Measurements from ENCODE around the gene C3orf49.

C3orf49 gene

GRCh38 chr3:63819151-63819398, at the start of gene C3orf49:
Gene C3orf49, plus strand, starts transcription at chr3:63819299. Its CDS starts 173 bp downstream, at chr3:63819472.
- no peak for DNase-seq

GRCh38 chr3:63774781-63775180, 44.3 kb upstream of the C3orf49 start:
- no peak for DNase-seq

GRCh38 chr3:63779227-63779626, 39.9 kb upstream of the C3orf49 start:
- DNase-seq: no peak

GRCh38 chr3:63791974-63792373, 27.1 kb upstream of the C3orf49 start:
- DNase-seq: no peak

GRCh38 chr3:63795438-63795837, 23.7 kb upstream of the C3orf49 start:
- DNase-seq: no peak

GRCh38 chr3:63798544-63798943, 20.6 kb upstream of the C3orf49 start:
- DNase-seq: no peak

GRCh38 chr3:63798949-63799348, 20.1 kb upstream of the C3orf49 start:
- no peak for DNase-seq

GRCh38 chr3:63800097-63800496, 19.0 kb upstream of the C3orf49 start:
- DNase-seq: no peak

- DNase-seq: no peak
These were observed 15.2 kb upstream of the C3orf49 start for GRCh38 chr3:63803911-63804310.

GRCh38 chr3:63807961-63808565, 11.0 kb upstream of the C3orf49 start:
- DNase-seq: no peak

GRCh38 chr3:63808633-63809032, 10.5 kb upstream of the C3orf49 start:
- no peak for DNase-seq

- DNase-seq: no peak
These were observed 9.5 kb upstream of the C3orf49 start for GRCh38 chr3:63809607-63810006.

GRCh38 chr3:63814237-63814636, 4.9 kb upstream of the C3orf49 start:
- no peak for DNase-seq

GRCh38 chr3:63817225-63817624, 1.9 kb upstream of the C3orf49 start:
- DNase-seq: no peak

GRCh38 chr3:63818282-63819150, 583 bp upstream of the C3orf49 start:
- DNase-seq: peak; percentile 59 to 70

- DNase-seq: no peak
These were observed 5.2 kb downstream of the C3orf49 start for GRCh38 chr3:63824309-63824708.

GRCh38 chr3:63830526-63830925, 11.4 kb downstream of the C3orf49 start:
- DNase-seq: no peak

GRCh38 chr3:63832395-63832794, 13.3 kb downstream of the C3orf49 start:
- no peak for DNase-seq

- DNase-seq: no peak
These were observed 22.6 kb downstream of the C3orf49 start for GRCh38 chr3:63841704-63842103.

- no peak for DNase-seq
These were observed 23.0 kb downstream of the C3orf49 start for GRCh38 chr3:63842127-63842526.

GRCh38 chr3:63845215-63845614, 26.1 kb downstream of the C3orf49 start:
- DNase-seq: no peak

GRCh38 chr3:63847718-63848450, 28.8 kb downstream of the C3orf49 start:
- DNase-seq: no peak

- no peak for DNase-seq
These were observed 30.1 kb downstream of the C3orf49 start for GRCh38 chr3:63849175-63849574.

- no peak for DNase-seq
These were observed 32.2 kb downstream of the C3orf49 start for GRCh38 chr3:63851287-63851686.

Measured in activated CD4-positive, alpha-beta T cell treated with anti-CD3 and anti-CD28 coated beads, Interleukin-2, amount 50 U/mL, for 48 hours (primary cell).